ENCODE measurements around the gene CCDC167.

The CCDC167 gene

DNA sequence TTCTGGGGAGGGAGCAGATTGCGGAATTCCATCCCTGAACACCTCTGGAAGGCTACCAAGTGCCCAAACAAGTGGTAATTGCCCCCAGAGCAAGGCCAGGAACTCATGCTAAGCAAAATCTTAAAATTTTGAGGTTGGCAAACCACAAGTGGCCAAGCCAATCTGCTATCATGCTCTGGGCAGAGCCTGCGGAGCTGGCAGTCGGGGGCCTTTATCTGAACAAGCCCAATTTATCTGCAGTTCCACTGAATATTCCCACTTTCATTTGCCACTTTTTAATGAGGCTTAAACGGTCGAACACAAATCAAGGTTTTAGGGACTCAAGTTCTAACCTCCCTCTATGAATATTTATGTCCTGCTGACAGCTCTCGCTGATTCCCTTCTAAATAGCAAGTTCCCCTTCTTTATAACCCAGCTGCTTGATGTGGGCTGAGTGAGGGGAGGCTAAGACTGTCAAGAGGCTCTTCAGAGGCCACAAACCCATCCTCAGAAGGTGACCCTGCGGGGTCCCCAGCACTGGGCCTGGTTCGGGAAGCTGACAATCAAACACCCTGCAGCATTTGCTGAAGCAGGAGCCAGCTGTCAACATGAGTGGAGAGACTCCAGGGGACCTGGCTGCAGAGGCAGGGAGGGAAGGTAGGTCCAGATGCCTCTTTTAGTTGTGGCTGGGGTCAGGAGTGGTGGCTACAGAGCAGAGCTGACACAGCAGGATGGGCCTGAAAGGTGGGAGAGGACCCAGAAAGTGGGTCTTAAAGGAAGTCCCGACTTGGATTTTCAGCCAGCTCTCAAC is 11.9 kb downstream of the CCDC167 start:
- DNase-seq = no peak

DNA sequence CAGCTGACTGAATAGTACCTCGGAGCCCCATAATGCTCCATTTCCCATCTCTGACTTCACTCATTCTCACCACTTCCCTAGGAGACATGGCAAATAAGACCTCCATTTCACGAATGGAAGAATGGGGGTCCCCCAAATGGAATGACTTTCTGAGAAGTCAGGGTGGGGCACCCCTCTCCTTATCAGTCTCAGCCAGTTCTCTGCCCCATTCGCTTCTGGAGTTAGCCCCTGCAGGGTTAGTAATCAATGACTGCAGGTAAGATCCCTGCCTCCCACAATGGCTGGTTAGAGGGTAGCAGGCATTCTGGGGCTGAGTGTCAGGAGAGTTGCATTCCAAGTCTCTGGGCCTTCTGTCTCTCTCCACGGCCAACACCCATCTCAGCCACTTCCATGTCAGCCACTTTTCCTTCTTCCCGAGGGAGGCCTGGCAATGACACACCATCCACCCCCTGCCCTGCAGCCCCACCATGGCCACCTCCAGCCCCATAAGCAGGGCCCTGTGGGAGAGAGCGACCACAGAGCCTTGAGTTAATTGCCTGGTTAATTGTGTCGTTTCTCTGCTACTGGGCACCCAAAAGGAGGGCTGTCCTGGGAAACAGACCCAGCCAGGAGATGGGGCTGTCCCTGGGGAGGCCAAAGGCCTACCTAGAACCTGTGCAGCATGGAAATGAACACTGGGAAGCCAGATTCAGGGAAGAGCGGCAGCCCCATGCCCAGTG is 13.4 kb downstream of the CCDC167 start:
- DNase-seq = no peak

DNA sequence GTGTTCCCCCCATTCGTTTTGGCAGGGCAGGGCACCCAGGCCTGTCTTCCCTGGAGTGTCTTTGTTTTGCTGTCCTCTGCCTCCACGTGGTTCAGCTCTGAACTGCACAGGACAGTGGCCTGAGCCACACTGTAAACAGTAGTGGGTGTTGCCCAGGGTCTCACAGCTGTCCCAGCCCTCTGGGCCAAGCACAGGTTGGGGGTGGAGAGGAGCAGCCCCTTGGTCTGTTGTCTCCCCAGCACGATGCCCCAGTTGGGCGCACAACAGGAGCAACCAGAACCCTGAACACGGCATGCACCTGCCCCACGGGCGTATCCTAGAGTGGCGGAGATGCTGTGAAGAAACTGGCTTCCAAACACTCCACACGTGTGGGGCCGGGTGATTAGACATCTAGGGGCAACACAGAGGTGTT is 14.4 kb downstream of the CCDC167 start:
- DNase-seq = no peak

DNA sequence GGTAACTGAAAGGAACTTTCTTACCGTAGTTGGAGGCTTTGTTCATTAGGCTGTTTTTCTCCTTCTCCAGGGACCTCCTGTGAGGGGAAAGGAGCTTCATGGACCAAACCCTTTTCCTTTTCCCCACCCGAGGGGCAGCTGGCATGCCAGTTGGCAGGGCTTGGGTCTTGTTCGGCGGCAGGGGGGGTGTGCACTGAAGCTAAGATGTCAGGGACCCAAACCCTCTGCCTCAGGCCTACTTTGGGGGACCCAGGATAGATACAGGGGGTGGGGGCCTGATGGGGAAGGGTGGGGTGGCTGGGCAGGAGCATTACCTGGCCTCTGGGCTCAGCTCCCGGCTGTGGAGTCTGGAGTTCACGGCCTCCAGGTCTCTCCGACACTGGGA is 14.9 kb downstream of the CCDC167 start:
- no peak for DNase-seq

DNA sequence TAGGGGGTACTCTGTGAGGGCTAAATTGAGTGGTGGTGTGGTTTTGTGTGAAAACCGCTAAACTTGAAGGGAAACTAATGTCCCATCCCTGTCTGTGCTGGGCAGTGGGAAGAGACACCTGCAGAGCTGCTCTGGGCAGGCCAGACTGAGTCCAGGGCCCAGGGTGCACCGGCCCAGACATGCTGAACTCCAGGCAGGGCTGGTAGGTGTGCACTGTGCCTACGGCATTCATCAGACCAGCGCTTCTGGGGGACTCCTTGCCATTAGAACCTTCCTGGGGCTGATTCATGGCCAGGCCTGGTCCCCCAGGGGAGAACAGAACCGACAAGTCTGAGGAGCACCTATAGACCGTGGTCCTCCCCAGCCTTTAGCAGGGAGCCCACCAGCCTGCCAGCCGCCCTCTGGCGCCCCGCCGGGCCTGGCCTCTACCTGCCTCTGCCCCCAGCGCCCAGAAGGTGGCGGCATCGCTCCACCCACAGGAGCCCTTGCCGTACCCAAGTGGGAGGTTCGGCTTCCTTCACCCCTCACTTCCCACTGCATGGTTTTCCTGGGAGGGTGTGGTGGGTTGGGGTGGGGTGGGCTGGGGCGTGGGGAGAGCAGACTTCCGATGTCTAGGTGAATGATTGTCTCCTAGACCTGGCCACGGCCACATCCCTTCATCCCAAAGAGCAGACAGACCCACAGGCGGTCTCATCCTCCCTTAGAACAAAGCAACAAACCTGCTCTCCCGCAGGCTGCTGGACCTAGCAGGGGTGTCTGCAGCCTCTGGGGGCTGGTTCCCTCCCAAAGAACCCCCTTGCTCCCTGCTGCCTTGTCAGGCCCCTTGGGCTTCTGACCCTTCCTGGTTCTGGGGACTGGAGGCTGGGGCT is 15.5 kb downstream of the CCDC167 start:
- DNase-seq = peak; percentile 77

DNA sequence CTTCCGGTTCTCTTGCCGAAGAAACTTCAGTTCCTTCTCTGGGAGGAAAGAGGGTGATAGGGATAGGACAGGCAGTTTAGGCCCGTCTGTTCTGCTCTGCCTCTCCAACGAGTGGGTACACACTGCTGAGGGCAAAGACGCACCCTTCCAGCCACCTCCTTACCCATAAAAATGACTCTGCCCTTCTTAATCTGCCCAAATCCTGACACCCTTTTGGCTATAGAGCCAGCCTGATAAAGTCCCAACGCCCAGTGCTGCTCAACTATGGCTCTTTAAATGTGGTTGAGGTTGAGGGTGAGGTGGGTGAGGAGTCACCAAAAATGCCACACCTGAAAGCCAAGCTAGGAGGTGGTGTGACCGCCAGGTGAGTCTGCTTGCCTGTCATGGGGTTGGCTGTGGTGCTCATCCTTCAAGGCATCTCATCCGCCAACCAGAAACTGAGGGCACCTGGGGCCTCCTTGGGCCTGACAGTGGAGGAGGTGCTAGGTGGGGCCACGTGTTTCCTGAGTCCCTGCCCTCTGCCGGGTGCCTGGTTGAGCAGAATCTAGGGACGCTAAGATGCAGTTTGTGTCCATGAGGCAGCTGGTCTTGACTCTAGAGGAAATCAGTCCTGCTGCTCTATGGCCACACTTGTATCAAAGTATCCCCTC is 16.3 kb downstream of the CCDC167 start:
- DNase-seq = no peak

DNA sequence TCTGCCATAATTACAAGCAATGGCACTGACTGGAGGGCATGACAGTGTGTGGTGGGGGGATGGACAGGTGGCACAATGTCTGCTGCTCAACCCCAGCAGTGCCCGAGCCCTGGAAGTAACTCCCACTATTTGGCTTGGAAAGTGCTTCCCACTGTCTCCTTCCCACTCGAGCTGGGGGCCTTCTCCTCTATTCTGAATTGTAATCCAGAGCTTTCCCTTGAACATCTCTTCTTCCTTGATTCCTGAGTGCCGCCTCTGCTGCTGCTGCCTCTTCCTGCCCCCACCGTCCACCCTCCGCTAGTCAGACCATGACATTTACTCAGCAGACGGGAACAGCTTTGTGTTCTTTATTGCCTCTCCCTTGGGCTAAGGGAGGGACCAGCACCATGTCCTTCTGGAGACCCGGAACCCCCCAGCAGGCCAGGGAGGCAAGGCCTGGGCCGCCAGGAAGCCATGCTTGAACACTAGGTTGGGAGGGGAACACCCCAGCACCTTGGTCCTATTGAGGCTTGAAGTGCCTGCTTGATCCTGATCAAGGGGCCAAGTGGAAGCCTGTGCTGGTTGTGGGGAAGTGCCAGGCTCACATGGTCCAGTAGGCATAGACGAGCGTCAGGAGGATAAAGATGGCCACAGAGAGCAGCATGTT is 17.0 kb downstream of the CCDC167 start:
- no peak for DNase-seq

DNA sequence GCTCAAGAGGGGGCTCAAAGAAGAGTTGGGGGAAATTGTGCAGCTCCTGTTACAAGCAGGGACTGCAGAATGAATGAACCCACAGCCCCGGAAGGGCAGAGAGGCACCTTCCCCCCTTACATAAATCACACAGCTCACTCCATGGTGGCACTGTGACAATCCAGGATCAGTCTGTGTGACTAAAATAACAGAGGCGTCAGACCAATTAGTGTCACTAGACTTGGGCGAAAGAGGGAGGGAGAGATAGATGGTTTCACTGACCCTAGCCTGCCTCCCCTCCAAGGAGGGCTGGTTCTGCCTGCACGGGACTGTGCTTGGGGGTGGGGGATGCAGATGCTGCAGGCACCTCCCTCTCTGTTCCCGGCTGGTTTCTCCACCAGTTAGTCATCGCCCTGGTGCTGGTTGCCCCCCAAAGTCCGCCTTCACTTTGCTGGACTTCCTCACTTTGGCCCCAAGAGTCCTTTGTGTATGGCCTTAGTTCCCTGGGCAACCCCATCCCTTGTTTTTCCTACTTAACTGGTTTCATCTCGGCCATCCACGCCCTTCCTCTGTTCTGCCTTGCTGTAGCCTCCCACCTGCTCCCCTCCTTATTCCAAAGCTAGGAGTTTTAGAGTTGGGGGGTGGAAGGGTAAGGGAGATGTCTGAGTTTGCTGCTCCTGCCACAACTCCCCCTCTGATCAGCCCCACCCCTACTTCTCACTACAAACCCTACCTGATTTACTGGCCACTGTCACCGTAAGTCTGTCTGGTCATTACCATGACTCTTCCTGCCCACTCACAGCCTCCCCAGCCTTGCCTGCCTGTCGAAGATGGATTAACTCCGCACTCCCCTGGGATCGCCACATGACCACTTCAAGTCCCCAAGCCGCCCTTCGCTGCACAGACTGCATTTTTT is 17.7 kb downstream of the CCDC167 start:
- no peak for DNase-seq

DNA sequence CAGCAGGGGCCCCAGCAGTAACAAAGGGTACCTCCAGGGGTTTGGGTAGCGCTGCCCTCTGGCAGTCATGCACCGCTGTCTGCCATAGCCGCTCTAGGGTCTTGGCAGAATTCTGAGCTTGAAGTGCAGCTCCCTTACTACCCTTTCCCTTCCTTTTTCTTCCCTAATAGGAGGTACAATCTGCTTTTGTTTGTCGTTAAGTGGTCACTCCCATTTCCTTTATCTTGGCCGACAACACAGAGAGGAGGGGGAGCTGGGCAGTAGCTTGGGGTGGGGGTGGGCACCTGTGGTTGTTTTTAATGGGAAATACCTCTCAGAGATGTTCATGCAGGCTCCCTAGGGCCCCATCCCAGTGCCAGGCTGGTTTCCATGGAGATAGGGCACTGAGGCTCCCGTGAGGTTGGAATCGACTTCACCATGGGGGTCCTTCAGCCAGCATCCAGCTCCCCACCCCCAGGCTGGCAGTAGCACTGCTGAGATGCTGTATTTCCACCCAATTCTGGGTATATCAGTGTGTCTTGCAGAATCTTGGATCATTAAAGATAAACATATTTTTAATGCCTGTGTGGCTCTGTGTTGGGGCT is 18.6 kb downstream of the CCDC167 start:
- no peak for DNase-seq

DNA sequence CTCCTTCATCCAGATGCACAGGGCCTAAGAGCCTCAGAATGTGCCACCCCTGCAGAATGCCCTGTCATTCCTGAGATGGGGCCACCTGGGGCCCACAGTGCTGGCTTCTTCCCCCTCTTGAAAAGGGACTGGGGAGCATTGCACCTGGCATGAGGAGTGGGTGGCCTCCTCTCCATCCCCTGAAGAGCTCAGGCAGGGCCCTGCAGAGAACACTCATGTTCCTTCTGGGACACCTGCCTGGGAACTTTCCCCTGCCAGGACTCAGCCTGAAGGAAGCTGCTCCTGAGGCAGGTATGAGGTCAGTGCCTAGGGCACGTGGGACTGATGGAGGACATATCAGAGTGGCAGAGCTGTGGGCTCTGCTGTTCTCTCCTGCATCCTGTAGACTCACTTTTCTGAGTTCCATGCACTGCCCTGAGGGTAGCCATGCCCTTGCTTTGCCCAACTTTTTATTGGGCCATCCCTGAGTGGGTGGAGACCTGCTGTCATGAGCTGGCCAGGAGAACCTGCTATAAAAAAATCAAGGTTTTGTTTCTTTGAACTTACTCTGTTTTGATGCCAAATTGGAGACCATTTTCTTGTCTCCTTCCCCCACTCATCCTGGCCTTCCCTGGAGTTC is 19.5 kb downstream of the CCDC167 start:
- DNase-seq = no peak

DNA sequence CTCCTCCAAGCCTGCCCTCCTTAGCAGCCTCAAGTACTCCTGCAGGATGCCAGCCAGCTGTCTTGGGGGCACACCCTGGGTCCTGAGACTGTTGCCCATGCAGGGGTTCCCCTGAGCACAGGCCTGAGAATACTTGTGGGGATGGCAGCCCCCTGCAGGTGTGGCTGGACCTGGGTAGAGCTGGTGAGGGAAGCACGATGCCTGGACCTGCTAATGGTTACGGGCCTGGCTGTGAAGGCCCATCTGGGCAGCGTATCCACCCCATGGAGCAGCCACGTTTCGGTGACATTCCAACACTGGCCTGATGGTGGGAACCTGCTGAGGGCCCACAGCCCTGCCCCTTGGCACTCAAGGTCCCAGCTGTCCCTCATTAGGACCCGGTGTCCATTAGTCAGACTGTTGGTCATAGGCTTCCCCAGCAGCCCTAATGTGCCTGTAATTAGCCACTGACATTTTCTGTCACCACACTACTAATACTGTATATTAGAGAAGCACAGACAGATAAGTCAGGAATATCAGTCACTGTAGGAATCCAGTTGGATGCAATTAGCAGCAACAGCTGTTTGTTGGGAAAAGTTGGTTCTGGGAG is 20.3 kb downstream of the CCDC167 start:
- DNase-seq = no peak

DNA sequence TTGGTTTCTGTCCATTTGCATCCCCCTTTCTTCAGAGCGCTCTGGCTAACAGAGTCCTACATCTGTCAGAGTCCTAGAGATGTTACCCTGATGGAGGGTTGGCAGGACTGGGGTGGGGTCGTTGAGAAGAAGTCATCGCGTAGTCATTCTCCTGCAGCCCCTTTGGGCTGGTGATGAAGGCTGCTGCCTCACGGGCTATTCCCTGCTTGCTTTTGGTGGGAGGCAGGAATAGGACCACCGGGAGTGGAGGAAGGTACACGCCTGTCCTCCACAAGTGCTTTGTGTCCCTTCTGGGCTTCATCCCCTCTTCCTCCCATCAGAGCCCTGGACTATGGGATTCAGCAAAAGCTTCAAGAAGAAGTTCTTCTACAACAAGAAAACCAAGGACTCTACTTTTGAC is 20.9 kb downstream of the CCDC167 start:
- no peak for DNase-seq

DNA sequence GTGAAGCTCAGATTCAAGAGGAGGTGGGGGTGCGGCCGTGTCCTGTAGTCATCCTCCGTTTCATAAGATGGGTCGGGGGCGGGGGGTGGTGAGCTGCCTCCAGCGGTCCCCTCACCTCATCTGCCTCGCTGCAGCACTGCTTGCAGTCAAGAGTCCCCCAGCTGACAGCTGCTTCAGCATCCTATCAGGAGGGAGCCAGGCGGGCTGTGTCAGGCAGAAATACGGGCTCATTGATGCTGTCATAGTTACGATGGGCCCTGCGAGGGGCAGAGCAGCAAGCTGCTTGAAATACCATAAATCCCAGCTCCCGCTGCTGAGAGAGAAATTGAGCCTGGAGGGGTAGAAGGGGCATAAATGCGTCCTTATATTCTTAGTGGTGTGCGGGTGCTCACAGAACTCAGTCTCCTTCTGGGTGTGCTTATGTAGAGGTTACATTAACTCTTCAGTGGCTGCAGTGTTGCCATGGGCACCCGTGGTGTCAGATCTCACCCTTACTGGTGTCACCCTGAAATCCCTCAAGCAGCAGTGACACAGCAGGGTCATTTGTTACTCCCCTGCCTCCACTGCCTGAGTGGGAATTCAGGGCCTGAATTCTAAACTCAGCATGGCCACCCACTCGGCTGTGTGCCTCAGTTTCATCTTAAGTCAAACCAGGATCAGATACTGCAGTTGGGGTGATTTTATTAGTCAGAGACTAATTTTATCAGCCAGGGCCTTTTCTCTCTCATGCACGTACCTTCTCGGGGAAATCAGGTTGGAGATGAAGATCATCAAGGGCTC is 21.8 kb downstream of the CCDC167 start:
- no peak for DNase-seq

DNA sequence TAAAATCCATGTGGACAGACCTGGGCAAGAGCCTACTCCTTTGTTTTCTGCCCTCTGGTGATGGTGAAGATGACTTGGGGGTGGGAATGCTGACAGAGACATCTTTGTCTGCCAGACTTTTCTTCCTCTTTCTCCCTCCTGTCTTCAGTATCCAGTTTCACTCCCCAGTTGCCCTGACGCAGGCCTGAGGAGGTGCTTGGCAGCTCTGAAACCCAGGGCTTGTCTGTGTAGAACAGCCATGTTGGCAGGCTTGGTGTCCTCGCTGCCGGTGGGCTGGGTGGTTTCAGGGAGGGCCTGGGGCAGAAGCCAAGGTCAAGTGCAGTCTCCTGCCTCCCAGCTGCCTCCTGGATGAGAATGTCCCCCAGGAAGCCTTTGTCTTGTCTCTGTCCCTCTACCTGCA is 22.5 kb downstream of the CCDC167 start:
- DNase-seq = no peak

DNA sequence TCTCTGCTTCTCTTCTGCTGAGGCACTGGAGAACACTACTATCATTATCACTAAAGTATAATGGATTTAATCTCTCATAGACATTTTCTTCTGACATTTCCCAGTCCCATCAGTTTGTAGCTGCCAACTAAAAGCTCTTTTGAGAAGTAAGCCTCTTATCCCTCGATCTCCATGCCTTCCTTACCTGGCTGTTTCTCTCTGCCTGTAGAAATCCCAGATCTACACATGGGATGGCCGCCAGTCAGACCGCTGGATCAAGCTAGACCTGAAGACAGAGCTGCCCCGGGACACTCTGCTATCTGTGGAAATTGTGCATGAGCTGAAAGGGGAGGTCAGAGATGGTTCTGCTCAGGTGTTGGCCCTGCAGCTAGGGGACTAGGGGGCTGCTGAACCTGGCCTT is 25.4 kb downstream of the CCDC167 start:
- no peak for DNase-seq

DNA sequence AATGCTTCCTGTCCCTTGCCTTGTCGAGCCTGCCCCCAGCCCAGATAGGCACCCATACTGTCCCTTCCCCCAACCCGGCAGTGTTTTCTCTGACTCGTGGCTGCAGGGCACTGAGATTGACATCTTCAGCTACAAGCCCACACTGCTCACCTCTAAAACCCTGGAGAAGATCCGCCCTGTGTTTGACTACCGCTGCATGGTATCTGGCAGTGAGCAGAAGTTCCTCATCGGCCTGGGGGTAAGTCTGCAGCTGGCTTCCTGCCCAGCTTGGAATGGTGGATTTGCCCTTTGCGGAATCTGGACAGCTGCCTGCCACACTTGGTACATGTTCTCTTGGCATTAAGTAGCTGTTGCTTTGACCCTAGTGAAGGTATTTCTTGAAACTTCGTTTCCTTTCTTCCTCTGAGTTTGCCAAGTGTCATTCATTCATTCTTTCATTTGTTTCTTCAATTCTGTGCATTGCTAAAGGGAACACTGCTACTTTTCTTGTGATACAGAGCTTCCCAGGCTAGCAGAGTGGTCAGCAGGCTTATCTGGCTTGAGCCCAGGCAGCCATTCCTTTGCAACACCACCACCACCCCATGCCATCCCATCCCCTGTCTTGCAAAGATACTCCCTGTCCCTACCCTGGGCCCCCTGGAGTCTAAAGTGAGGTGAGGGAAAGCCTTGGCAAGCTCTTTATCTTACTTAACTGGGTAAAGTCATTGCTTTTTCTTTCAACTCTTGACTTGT is 26.2 kb downstream of the CCDC167 start:
- DNase-seq = no peak

DNA sequence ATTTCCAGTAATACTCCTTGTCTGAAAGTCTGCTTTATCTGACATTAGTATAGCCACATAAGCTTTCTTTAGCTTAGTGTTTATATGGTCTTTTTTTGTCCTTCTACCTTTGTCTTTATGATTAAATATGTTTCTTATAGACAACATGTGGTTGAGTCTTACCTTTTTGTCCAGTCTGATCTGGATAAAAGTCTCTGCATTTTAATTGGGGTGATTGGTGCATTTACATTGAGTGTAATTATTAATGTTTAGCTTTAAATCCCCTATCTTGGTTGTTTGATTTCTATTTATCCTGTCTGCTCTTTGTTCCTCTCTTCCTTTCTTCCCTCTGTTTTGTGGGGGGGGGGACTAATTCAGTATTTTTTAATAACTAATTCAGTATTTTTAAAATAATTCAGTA is 32.0 kb downstream of the CCDC167 start:
- DNase-seq = no peak

DNA sequence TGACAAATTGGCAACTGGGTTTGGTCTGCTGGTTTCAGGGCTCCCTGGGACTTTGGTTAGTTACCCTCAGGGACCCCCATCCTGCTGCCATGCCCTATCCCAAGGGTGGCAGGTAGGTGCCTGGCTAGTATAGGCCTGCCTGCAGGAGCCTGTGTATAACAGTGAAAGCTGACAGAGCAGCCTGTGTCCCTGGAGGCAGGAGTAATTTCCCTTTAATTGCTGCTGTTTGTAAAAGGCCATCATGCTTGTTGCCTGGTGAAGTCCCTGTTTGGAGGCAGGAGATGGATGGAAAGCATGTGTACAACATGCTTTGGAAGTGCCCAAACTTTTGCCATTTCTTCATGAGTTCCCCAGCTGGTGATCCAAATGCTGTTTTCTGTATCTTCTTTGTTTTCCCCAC is 36.6 kb downstream of the CCDC167 start:
- DNase-seq = no peak

DNA sequence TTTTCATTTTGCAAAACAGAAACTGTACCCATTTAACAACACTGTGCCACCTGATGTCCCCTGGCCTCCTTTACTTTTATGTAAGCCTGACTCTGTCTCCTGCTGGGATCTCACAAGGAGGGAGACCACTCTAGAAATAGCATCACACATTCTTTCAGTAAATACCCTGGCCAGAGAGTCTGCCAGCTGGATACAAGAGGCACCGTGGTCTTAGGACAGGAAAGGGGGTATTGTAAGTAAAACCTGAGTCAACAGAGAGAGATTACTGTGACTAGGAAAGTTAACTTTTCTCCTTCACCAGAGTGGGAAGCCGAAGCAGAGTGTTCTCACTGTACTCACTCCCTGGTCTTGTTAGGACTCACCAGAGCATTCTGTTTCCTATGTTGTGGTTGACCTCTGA is 38.9 kb downstream of the CCDC167 start:
- no peak for DNase-seq
